SK-N-SH (cell line): Measurements from ENCODE around the gene EBF4. TPM values are rescaled to one million over a fixed set of nuclear protein-coding genes. Genes with fewer than 3 reads are reported as not detected.

Experiments
- CTCF ChIA-PET: fragments of 300-600, 350-600 bp; formaldehyde crosslinking; extraction: SDS; loops from one replicate; lab custom pipeline; 2021; lab: Yijun Ruan, JAX
- POLR2A ChIA-PET: fragments of 350-600 bp; sonication (Branson Sonifier 250); formaldehyde crosslinking; extraction: SDS; loops from one replicate; lab custom pipeline; 2020; ENCODE audit warnings: antibody characterized with exemption, inconsistent platforms; lab: Yijun Ruan, JAX
- DNase-seq: peaks from one replicate; pipeline ENCODE4 v3.0.0; 2012
- H2AFZ ChIP-seq: fragments of 200-600 bp; sonication (generic); 2 replicates; pipeline ENCODE4 v1.8.1; 2016; ENCODE audit warnings: antibody characterized with exemption, mild to moderate bottlenecking, low read depth
- H3F3A ChIP-seq: fragments of 200-600 bp; sonication (generic); replicated peaks from 2 replicates; pipeline ENCODE3; 2016; ENCODE audit warnings: antibody characterized with exemption, mild to moderate bottlenecking; ENCODE audit not compliant: insufficient read depth
- H3K27ac ChIP-seq, 2 experiments: fragments of 200-500 bp in 1 of 2; fragments of 200-600 bp in 1 of 2; sonication (Bioruptor generic) in 1 of 2; sonication (generic), shearing (Covaris generic) in 1 of 2; 2 replicates each; pipeline versions ENCODE4 v1.5.1 to v1.6.1; 2014 to 2016; ENCODE audit warnings: low read depth in 2 of 2, inconsistent platforms in 1 of 2, low read length in 1 of 2, mild to moderate bottlenecking in 1 of 2, mixed read lengths in 1 of 2
- H3K27me3 ChIP-seq: fragments of 200-600 bp; sonication (generic), shearing (Covaris generic); 2 replicates; pipeline ENCODE4 v1.6.1; 2016; ENCODE audit warnings: mixed run types; ENCODE audit not compliant: insufficient read depth
- H3K36me3 ChIP-seq, 2 experiments: fragments of 200-500 bp in 1 of 2; fragments of 200-600 bp in 1 of 2; sonication (Bioruptor generic) in 1 of 2; sonication (generic) in 1 of 2; replicated peaks in 1 of 2; 2 replicates each; pipeline versions ENCODE3 to v1.5.1; 2014 to 2016; ENCODE audit warnings: low read length in 1 of 2, mild to moderate bottlenecking in 1 of 2; ENCODE audit not compliant: insufficient read depth in 2 of 2, control insufficient read depth in 1 of 2
- H3K4me1 ChIP-seq, 2 experiments: fragments of 200-500 bp in 1 of 2; fragments of 200-600 bp in 1 of 2; sonication (Bioruptor generic) in 1 of 2; sonication (generic), shearing (Covaris generic) in 1 of 2; 2 replicates each; pipeline versions ENCODE4 v1.5.1 to v1.6.1; 2014 to 2016; ENCODE audit warnings: low read depth in 1 of 2, low read length in 1 of 2, mixed run types in 1 of 2; ENCODE audit not compliant: insufficient read depth in 2 of 2, control insufficient read depth in 1 of 2
- H3K4me2 ChIP-seq: fragments of 200-600 bp; sonication (generic), shearing (Covaris generic); 2 replicates; pipeline ENCODE4 v1.6.1; 2017; ENCODE audit warnings: mixed run types
- H3K4me3 ChIP-seq, 2 experiments: fragments of 200-500 bp in 1 of 2; fragments of 200-600 bp in 1 of 2; sonication (Bioruptor generic) in 1 of 2; sonication (generic), shearing (Covaris generic) in 1 of 2; 2 replicates each; pipeline versions ENCODE4 v1.5.1 to v1.8.1; 2014 to 2016; ENCODE audit warnings: low read depth in 2 of 2, inconsistent platforms in 1 of 2, low read length in 1 of 2, mild to moderate bottlenecking in 1 of 2, mixed read lengths in 1 of 2, moderate library complexity in 1 of 2
- H3K79me2 ChIP-seq: fragments of 200-600 bp; sonication (generic); 2 replicates; pipeline ENCODE4 v1.8.1; 2017; ENCODE audit warnings: mild to moderate bottlenecking; ENCODE audit not compliant: insufficient read depth
- H3K9ac ChIP-seq: fragments of 200-600 bp; sonication (generic); 2 replicates; pipeline ENCODE4 v1.6.1; 2017; ENCODE audit warnings: mixed run types
- H3K9me2 ChIP-seq: fragments of 200-600 bp; sonication (generic); 2 replicates; pipeline ENCODE4 v1.6.1; 2017; ENCODE audit warnings: mixed run types
- H3K9me3 ChIP-seq: fragments of 200-600 bp; sonication (generic); 2 replicates; pipeline ENCODE4 v1.6.1; 2017; ENCODE audit warnings: mixed run types, mild to moderate bottlenecking, moderate library complexity
- H4K20me1 ChIP-seq: fragments of 200-600 bp; sonication (generic); 2 replicates; pipeline ENCODE4 v1.6.1; 2017; ENCODE audit warnings: mild to moderate bottlenecking, mixed run types; ENCODE audit not compliant: insufficient read depth
- CHD2 ChIP-seq: fragments of 150-350 bp; IDR thresholded peaks from 2 replicates; pipeline ENCODE4 v1.6.1; 2018; ENCODE audit warnings: low read length; ENCODE audit not compliant: partially characterized antibody
- ELF1 ChIP-seq: IDR thresholded peaks from 2 replicates; pipeline ENCODE4 v1.4.0; 2012
- EP300 ChIP-seq, 2 experiments: IDR thresholded peaks; 2 replicates each; pipeline versions ENCODE4 v1.4.0 to v1.6.1; 2012; ENCODE audit warnings: borderline replicate concordance in 1 of 2, low read depth in 1 of 2, low read length in 1 of 2
- EZH2phosphoT487 ChIP-seq: fragments of 200-600 bp; sonication (generic); IDR thresholded peaks from 2 replicates; pipeline ENCODE4 v1.6.1; 2017; ENCODE audit warnings: low read depth, mixed run types, mild to moderate bottlenecking, antibody characterized with exemption, moderate library complexity, borderline replicate concordance
- GABPA ChIP-seq: IDR thresholded peaks from 2 replicates; pipeline ENCODE4 v1.4.0; 2012; ENCODE audit warnings: low read depth, mild to moderate bottlenecking
- MAX ChIP-seq: IDR thresholded peaks from 2 replicates; pipeline ENCODE4 v1.4.0; 2012; ENCODE audit warnings: low read depth
- MEF2A ChIP-seq: IDR thresholded peaks from 2 replicates; pipeline ENCODE4 v1.4.0; 2012; ENCODE audit warnings: low read depth, borderline replicate concordance
- PBX3 ChIP-seq: IDR thresholded peaks from 2 replicates; pipeline ENCODE4; 2012
- RAD21 ChIP-seq: IDR thresholded peaks from 2 replicates; pipeline ENCODE4 v1.6.1; 2012; ENCODE audit warnings: mild to moderate bottlenecking, low read length
- REST ChIP-seq: IDR thresholded peaks from 2 replicates; pipeline ENCODE4 v1.6.1; 2012; ENCODE audit warnings: mild to moderate bottlenecking, low read depth, low read length, moderate library complexity
- RFX5 ChIP-seq: IDR thresholded peaks from 2 replicates; pipeline ENCODE4 v1.6.1; 2012; ENCODE audit warnings: mild to moderate bottlenecking, improper control_type of control experiment, low read length
- RXRA ChIP-seq: IDR thresholded peaks from 2 replicates; pipeline ENCODE4 v1.4.0; 2012; ENCODE audit warnings: low read depth, mild to moderate bottlenecking, borderline replicate concordance
- SIN3A ChIP-seq: IDR thresholded peaks from 2 replicates; pipeline ENCODE4 v1.6.1; 2012; ENCODE audit warnings: low read depth, mild to moderate bottlenecking, low read length, moderate library complexity, borderline replicate concordance
- TCF12 ChIP-seq: IDR thresholded peaks from 2 replicates; pipeline ENCODE4 v1.4.0; 2012
- TEAD4 ChIP-seq: IDR thresholded peaks from 2 replicates; pipeline ENCODE4 v1.4.0; 2012; ENCODE audit warnings: mild to moderate bottlenecking, borderline replicate concordance; ENCODE audit not compliant: insufficient read depth
- USF2 ChIP-seq: fragments of 150-350 bp; IDR thresholded peaks from 2 replicates; pipeline ENCODE4 v1.6.1; 2017; ENCODE audit warnings: antibody characterized with exemption, low read length, low read depth, borderline replicate concordance
- ZBTB33 ChIP-seq: IDR thresholded peaks from 2 replicates; pipeline ENCODE4 v1.4.0; 2012; ENCODE audit warnings: low read depth, borderline replicate concordance
- WGBS: methylation state at CpG from one replicate; pipeline ENCODE4 v1.1.6; 2017; ENCODE audit warnings: low lambda C conversion rate; 5-methylcytosine and 5-hydroxymethylcytosine counted together
- polyA plus RNA-seq, 3 experiments: library from polyadenylated mRNA; depleted of rRNA; stranded (reverse); fragments of >200 nt; gene quantifications; 2 replicates each; pipeline ENCODE4 v1.2.3, GENCODE V29; 2012

EBF4 gene
- polyA plus RNA-seq, 1 of the 3 experiments (the other 2 are of a cell fraction) = 20.6 TPM

- CTCF ChIA-PET = interaction anchor here (2.0 kb wide), 2 partner anchors 10 to 98 kb away, joined by 6 to 7 read pairs; no protein-coding TSS in a partner anchor
Measured at GRCh38 chr20:2753461-2754040, 61.0 kb downstream of the EBF4 start.

More at GRCh38 chr20:2753461-2754040, 61.0 kb downstream of the EBF4 start:
- no peaks in the 10 kb centered on the region for H3K9me2 ChIP-seq
- H3K36me3 ChIP-seq = no peaks in the 10 kb centered on the region
- no peak overlapping the region for H3K9ac ChIP-seq
- H3K9me3 ChIP-seq = no peaks in the 10 kb centered on the region
- H3K4me3 ChIP-seq = no peak overlapping the region
- DNase-seq = no peak
- H3K79me2 ChIP-seq = no peaks in the 10 kb centered on the region
- POLR2A ChIA-PET = no interaction called here
- no peaks in the 10 kb centered on the region for H3K27me3 ChIP-seq
- H3K27ac ChIP-seq = no peak overlapping the region
- 85% methylated on average over 3 of the region's 6 CpGs for WGBS
- no peaks in the 10 kb centered on the region for H3K4me1 ChIP-seq
- no peaks in the 10 kb centered on the region for H3F3A ChIP-seq
- no peak overlapping the region for H2AFZ ChIP-seq
- no peak for TF ChIP-seq CHD2
- no peak for TF ChIP-seq EP300 (IDR thresholded peaks at IDR 0.05; ENCODE audit: borderline replicate concordance in 1 of 2, low read depth in 1 of 2, low read length in 1 of 2)
- TF ChIP-seq GABPA = no peak
- TF ChIP-seq TEAD4 = no peak
- TF ChIP-seq SIN3A = no peak
- TF ChIP-seq RFX5 = no peak
- TF ChIP-seq RAD21 = no peak
- TF ChIP-seq TCF12 = no peak
- TF ChIP-seq USF2 = no peak
- TF ChIP-seq MAX = no peak
- no peak for TF ChIP-seq REST
- no peak for TF ChIP-seq PBX3
- no peak for TF ChIP-seq EZH2phosphoT487
- TF ChIP-seq ZBTB33 = no peak
- TF ChIP-seq MEF2A = no peak
- TF ChIP-seq ELF1 = no peak
- no peak for TF ChIP-seq RXRA
- H3K4me2 ChIP-seq = no peak overlapping the region
- no peaks in the 10 kb centered on the region for H4K20me1 ChIP-seq
